NCI-H748 treated with DMSO at 0.1 percent for 48 hours (cell line): Measurements from ENCODE around the gene AKT2.

Experiments used
- DNase-seq: peaks from one replicate; lab custom pipeline; 2025; lab: John Stamatoyannopoulos, UW

AKT2 gene

GRCh38 chr19:40273469-40274360, 11.4 kb downstream of the AKT2 start:
- DNase-seq: no peak

- no peak for DNase-seq
Measured at GRCh38 chr19:40272261-40272660, 12.9 kb downstream of the AKT2 start.

DNA sequence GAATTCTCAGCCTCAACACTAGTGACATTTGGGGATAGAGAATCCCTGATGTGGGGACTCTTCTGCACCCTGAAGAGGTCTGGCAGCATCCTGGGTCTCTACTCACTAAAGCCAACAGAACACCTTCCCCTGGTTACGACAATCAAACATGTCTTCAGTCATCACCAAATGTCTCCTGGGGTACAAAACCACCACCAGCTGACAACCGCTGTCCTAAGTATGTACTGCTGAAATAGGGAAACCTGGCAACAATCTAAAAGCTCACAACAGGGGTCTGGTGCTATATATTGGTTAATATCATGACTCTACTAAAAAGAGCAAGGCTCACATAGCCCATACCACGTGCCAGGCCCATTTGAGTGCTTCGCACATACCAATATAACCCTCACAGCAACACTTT, 13.4 kb downstream of the AKT2 start:
- no peak for DNase-seq

DNA sequence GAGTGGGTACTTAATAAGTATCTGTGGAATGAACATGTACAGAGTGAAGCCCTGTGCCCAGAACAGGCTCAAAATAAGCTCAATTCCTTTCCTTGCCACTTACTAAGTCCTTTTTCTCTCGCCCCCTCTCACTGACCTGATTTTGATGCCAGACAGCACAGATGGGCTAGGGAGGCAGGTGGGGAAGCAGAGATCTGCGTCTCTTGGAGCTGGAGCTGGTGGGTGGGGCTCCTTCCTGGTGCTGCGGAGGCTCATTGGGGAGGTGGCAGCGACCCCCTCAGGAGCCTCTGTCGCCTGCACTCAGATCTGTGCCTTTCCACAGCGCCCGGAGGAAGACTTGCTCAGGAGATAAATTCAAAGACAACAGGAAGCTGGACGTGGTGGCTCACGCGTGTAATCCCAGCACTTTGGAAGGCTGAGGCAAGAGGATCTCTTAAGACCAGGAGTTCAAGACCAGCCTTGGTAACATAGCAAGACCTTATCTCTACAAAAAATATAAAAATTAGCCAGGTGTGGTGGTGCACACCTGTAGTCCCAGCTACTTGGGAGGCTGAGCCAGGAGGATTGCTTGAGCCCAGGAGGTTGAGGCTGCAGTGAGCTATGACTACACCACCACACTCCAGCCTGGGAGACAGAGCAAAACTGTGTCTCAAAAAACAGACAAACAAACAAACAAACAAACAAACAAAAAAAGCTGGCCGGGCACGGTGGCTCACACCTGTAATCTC, 14.6 kb downstream of the AKT2 start:
- DNase-seq: no peak

DNA sequence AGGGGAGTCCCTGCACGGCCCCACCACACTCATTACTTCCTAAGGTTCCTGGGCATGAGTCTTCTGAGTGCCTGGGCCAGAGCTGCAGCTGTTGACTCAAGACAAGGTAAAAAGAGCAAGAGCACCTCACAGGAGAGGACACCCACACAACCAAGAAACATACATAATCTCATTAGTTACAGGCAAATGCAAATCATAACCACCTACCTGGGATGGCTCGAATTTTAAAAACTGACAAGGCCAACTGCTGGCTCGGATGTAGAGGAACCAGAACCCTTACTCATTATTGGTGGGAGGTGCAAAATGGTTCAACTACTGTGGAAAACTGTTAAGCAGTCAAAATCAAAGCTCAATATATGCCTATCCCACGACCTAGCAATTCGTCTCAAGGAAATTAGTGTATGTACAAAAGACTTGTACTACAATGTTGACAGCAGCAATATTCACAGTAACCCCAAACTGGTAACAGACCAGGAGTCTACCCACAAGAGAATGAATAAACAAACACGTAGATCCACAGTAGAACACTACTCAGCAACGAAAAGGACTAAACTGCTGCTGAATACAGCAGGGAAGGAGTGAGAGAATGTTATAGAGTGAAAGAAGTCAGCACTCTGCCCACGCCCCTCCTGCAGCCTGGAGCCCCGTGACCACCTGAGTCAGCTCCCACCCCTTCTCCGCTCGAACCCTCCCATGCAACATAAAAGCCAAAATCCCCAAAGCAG, 15.8 kb downstream of the AKT2 start:
- DNase-seq: no peak

- no peak for DNase-seq
Measured at GRCh38 chr19:40267601-40267997, 17.5 kb downstream of the AKT2 start.

DNA sequence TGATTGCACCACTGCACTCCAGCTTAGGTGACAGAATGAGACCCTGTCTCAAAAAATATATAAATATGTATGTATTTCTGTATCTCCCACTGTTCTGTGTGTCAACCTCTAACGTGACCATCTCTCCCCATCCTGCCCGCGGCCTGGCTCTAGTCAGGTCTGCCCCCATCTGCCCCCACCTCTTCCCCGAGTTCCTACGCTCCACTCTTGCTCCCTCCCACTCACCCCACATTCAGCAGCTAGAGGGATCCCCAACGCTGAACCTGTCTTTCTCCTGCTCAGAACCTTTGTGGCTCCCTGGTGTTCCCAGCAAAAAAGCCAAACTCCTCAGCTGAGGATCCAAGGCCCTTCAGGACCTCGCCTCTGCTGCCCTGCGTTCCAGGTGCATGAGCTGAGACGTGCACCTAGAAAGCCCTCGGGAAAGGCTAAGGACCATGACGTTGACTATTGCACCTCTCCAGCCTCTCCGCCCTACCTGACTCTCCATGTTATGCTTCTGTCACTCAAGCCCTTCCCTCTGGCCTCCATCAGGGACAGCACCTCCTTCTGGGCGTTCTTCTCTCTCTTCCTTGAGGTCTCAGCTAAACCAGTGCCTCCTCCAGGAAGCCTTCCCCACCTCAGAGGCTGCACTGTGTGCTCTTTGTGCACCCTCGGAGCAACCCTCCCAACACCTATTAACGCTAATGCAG, 18.1 kb downstream of the AKT2 start:
- DNase-seq: no peak

DNA sequence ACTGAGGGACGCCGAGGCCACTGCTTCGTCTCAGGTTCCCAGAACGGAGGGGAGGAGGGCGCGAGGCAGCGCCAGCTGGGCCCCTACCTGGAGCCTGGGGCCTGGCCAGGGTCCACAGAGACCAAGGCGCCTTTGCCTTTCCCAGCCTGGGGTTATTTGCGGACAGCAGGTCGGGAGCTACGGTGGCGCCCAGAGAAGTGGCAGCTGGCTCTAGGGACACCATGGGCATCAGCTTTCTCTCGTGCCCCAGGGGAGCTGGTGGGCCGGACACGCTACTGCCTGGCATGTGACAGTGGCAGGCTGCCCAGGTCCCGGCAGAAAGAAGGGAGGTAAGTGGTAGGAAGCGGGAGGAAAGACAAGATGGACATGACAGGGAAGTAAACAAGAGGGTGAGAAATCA, 19.0 kb downstream of the AKT2 start:
- no peak for DNase-seq

DNA sequence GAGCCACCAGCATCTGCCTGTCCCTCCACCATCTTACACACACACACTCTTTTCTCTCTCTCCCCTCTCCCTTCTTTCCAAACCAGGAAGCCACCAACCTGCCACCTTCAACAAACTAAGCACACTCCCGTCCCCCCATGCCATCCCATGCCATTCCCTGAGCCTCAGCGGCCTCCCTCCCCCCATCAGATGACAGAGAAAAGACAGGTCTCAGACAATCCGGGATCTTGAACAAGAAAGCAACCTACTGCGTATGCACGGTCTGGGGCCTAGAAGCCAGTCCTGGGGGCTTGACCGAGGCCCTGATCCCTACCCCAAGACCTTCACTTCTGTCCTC, 19.4 kb downstream of the AKT2 start:
- no peak for DNase-seq

GRCh38 chr19:40265055-40265762, 19.9 kb downstream of the AKT2 start:
- DNase-seq: no peak

GRCh38 chr19:40264314-40265054, 20.7 kb downstream of the AKT2 start:
- no peak for DNase-seq

GRCh38 chr19:40263440-40264313, 21.5 kb downstream of the AKT2 start:
- DNase-seq: no peak

- DNase-seq: peak; percentile 9
Measured at GRCh38 chr19:40262422-40262821, 22.7 kb downstream of the AKT2 start.

- DNase-seq: no peak
Measured at GRCh38 chr19:40261631-40262030, 23.5 kb downstream of the AKT2 start.

GRCh38 chr19:40257096-40257517, 28.0 kb downstream of the AKT2 start:
- no peak for DNase-seq

GRCh38 chr19:40256512-40256911, 28.6 kb downstream of the AKT2 start:
- DNase-seq: no peak

- no peak for DNase-seq
Measured at GRCh38 chr19:40255619-40256166, 29.5 kb downstream of the AKT2 start.

DNA sequence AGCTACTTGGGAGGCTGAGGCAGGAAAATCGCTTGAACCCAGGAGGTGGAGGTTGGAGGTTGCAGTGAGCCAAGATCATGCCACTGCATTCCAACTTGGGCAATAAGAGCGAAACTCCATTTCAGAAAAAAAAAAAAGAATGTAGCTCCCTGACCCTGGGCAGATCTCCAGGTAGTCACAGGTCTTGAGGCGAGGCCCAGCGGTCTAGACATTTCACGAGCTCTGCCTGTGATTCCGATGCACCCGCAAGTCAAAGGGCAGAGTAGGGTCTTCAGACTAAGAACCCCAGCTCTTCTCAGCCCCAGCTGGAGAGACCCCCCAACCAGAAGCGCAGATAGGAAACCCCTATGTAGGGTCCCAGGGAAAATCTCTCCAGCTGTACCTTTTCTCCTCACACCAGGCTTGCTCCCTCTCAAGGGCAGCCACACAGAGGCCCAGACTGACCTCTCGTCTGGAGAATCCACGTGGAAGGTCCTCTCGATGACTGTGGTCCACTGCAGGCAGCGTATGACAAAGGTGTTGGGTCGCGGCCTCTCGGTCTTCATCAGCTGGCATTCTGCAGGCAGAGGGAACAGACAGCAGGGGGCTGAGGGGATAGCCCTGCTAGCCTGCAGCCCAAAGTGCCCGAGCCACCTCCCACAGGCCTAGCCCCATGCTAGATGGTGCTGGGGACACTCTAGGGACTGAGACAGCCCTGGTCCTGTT, 30.3 kb downstream of the AKT2 start:
- DNase-seq: no peak

DNA sequence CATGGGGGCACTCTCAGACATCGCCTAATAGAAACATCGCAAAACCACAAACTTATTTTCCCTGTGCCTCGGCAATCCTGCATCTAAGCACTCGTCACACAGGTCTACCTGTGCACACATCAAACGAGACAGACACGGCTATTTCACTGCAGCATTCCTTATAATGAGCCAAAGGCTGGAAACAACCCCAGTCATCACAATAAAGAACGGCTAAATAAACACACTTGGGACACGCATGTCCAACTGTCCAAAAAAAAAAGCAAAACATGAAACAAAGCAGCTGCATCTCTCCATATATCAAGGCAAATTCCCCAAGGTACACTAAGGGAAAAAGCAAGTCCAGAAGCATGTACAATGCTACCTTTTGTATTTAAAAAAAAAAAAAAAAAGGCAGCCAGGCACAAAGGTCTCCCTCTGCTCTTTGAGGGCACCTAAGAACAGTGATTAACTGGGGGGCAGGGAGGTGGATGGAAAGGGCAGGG, 31.5 kb downstream of the AKT2 start:
- no peak for DNase-seq
